Activated CD4-positive, CD25-positive, alpha-beta regulatory T cell (primary cell): ENCODE results near the gene C9orf57.
"Not testable (repeated sequence)": the region's sequence is repeated elsewhere in the genome, so short reads cannot be mapped to it uniquely, and the experiment has no call there.

Source experiments
- DNase-seq, 4 experiments: peaks; one replicate each; lab custom pipeline; 2025; lab: John Stamatoyannopoulos, UW

Gene C9orf57, protein sequence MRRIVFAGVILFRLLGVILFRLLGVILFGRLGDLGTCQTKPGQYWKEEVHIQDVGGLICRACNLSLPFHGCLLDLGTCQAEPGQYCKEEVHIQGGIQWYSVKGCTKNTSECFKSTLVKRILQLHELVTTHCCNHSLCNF

DNA sequence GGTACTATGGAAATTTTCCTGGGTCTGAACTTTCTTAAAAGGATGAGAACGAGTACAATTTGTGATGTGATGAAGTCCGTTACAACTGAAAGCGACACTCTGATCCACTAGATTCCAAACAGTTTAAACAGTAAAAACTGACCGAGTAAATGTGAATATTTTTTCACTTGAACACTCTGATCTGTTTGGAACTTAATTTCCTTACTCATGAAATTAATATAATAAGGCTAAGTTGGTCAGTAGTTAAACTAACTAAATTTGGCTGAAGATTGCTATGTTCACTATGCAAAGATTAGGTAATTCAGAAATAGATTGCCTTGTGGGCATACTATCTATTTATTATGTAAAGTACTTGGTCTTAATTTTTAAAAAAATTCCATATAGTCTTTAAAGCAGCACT, at the start of gene C9orf57:
TSS of gene C9orf57 (minus strand) at position 101 of the 400 bp plus-strand sequence. CDS start 1,282 bp downstream, outside the sequence.
- no peak for DNase-seq

DNA sequence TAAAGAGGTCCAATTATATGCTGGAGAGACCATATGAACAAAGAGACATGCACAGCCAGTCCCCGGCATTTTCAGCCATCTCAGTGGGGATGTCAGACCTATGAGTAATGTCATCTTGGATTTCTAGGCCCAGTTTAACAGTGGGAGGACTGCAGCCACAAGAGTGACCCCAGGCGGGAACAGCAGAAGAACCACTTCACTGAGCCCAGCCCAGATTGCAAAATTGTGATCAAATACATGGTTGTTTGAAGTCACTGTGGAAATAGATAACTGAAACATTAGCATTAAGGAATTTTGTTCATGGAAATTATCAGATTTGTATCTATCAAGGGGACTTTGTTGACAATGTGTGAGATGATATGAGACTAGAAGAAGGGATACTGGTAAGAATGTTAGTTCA, 42.1 kb upstream of the C9orf57 start:
- DNase-seq, result no peak

DNA sequence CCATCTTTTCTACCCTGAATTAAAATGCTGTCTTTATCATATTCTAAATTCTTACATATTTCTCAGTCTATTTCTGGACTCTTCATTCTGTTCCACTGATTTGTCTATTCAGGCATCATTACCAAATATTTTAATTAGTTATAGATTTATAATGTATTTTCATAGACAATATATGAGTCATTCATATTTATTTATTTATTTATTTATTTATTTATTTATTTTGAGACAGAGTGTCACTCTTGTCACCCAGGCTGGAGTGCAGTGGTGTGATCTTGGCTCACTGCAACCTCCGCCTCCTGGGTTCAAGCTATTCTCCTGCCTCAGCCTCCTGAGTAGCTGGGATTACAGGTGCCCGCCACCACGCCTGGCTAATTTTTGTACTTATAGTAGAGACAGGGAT, 35.1 kb upstream of the C9orf57 start:
- not testable (repeated sequence) for DNase-seq

DNA sequence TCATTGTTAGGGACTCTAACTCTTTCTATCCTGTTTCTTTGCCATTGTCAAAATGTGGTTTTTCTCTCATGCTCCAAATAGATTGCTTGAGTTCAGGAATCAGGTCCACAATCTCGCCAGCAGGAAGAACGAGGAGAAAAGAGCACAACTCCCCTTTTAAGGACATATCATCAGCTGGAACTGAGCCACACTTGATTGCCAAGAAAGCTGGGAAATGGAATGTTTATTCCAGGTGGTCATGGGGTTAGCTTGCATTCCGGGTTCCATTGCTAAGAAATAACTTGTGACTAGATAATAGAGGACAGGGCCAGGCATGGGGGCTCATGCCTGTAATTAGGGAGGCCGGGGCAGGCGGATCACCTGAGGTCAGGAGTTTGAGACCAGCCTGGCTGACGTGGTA, 32.4 kb upstream of the C9orf57 start:
- no peak for DNase-seq

DNA sequence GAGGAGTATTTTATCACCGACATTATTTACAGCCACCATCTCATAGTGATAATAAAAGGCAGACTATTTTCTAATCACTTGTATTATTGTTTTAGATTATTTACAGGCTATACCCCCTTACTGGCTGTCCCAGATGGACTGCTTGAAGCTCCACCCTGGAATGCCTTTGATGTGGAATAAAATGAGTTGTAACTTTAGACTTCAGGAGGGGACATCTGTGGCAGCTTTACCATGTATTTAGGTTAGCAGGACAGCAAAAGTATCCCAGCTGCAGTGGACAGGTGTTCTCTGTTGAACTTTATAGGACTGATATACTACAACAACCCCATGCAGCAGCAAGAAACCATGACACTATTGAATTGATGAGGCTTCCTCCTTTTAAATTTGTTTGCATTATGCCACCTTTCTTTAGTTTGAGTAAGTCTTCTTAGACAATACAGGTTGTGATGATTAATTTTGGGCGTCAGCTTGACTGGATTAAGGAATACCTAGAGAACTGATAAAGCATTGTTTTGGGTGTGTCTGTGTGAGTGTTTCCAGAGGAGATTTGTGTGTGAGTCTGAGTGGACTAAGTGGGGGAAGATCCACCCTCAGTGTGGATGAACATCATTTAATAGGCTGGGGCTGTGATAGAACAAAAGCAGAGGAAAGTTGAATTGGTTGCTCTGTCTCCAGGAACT, 29.2 kb upstream of the C9orf57 start:
- DNase-seq, result no peak

DNA sequence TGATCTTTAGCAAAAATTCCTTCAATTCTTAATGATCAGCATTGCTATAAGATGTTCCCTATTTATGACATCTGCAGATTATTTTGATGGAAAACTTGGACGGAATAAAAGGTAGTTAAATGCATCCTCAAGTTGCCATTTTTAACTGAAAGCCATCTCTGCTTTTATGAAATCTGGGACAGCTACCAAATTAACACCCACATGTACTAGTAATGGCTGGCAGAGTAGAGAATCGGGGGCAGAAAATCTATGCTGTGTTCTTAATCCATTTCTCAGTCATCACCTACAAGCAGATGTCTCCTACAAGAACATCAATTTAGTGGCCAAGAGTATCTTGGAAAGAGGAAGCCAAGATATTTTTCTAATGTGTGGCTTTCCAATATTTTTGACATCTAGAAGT, 22.1 kb upstream of the C9orf57 start:
- no peak for DNase-seq

DNA sequence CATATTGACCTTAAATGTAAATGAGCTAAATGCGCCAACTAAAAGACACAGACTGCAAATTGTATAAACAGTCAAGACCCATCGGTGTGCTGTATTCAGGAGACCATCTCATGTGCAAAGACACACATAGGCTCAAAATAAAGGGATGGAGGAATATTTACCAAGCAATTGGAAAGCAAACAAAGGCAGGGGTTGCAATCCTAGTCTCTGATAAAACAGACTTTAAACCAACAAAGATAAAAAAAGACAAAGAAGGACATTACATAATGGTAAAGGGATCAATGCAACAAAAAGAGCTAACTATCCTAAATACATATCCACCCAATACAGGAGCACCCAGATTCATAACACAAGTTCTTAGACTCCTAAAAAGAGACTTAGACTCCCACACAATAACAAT, 14.3 kb upstream of the C9orf57 start:
- DNase-seq, result not testable (repeated sequence)

DNA sequence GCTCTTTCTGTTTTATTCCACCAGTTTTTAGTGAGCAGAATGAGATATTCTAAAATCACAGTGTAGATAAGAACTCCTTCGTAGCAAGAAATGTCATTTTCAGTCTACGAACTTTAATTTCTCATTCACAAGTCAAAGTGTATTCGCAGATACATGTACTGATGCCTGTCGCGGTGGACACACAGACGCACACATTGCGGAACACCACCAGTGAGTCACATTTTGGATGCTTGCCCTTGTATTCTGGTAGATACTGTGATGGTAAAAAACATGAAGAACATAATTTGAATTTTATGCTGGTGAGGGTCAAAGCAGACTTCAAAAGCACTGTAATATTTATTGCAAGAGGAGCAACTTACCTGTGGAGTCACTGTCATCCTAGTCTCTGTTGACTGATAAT, 4.7 kb upstream of the C9orf57 start:
- no peak for DNase-seq

DNA sequence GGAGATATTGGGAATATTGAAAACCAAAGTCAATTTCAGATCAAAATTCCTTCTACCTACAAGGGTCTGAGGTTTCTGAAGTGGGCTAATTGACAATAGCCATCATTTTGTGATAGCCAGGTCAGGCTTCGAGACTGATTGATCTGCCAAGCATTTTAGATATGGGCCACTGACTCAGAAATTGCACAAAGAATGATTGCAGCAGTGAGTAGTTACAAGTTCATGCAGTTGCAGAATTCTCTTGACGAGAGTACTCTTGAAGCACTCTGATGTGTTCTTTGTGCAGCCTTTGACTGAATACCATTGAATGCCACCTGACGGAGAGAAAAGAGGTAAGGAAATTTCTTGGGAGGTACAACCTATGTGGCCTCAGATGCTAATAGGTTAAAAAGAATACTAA, 8.3 kb downstream of the C9orf57 start:
- DNase-seq, result no peak

DNA sequence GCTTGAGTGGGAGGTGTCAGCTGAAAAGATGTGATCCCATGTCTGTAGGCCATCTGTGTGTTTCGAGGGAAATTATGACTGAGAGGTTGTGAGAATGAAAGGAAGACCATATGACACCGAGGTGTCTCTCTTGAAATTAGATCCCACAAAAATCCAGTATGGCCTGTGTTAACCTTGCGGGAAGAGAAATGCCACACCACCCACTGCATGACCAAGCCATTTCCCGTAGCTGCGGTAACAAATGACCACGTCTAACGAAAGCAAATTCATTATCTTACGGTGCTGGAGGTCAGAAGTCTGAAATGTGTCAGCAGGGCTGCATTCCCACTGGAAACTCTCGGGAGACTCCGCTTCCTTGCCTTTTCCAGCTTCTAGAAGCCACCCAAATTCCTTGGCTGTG, 11.6 kb downstream of the C9orf57 start:
- DNase-seq, result no peak

DNA sequence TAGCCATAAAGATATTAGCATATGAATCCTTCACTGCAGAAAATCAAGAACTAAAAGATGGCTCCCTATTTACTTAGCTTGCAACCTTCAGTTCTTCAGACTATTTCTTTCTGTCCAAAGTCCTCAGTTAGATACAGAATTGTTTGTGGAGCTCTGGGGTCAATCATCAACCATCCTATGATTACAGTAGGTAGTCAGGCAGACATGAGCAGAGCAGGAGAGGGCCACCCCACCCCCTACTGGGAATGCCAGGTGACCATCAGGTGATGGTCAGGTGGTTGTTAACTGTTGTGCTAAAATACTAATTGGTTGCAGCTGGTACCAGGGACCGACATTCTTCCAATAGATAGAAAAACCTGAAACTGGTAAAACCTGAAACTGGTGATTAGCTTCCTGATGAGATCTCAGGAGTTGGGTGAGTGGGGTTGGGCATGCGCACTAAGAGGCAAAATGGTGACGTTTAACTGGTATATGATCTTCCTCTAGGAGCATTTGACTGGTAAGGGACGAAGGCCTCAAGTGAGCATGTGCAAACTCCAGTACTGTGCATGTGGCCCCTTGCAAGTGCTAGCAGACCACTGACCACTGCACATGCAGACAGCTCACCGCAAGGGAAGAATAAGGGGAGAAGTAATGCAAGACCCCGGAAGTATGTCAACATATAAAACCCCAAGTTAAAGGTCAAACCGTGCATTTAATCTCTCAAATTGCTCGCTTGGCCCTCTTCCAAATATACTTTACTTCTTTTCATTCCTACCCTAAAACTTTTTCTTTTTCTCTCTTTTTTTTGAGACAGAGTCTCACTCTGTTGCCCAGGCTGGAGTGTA, 13.6 kb downstream of the C9orf57 start:
- no peak for DNase-seq

DNA sequence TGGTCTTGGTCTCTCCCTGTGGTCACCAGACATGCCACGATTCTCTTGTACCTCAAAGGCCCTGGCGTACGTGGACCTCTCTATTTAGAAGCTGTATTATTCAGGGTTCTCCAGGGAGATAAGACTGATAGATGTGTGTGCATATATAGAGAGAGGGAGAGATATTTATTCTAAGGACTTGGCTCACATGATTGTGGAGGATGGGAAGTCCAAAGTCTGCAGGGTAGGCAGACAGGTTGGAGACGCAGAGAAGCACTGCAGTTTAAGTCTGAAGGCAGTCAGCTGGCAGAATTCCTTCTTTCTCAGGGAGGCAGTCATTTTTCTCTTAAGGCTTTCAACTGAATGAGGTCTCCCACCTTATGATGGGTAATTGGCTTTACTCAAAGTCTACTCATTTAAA, 16.3 kb downstream of the C9orf57 start:
- no peak for DNase-seq

DNA sequence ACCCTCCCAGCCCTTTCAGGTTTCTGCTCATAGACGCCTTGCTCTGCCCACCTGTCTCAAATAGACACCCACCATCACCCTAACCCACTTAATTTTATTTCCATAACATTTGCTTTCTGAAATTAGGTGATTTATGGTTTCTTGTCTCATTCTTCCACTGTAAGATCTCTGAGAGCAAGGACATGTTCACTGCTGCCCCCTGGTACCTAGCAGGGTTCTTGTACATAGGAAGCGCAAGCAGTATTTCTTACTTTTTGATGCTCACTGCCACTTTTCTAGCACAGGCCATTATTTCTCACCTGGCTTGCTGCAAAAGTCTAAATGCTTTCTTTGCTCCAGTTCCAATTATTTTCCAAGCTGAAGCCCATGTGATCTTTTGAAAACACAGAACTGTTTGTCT, 16.8 kb downstream of the C9orf57 start:
- DNase-seq, result no peak

DNA sequence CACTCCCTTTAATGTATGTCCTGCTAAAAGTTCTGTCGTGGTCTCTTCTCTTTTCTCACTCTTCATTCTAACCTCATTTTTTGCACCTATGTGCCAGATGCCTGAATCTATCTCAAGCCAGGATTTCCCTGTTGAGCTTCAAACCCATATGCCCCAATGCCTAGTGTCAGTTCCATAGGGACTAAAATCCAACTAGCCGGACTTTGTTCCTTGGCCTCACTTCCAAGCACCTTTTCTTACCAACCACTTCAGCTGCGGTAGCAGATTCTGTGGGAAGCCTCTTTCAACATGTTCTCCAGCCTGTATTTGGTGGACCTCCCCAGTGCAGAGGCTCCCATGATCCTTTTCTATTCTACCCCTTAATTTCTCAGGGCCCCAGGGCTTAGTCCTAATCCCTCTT, 17.5 kb downstream of the C9orf57 start:
- no peak for DNase-seq

DNA sequence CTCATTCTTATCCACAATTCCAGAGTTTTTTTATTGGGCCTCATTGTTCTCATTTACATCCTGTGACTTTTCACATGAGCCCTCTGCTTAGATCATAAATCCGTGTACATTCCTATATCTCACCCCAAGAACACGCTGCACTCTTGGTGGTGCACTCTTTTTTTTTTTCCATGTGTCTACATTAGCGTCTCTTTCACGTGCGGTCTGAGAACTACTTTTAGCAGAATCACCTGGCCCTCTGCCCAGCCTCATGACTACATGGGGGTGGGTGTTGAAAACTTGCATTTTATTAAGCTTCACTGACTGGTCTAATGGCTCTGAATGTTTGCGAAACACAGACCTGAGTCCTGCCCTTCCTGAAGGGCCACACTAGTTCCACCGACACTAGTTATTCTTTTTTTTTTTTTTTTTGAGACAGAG, 18.6 kb downstream of the C9orf57 start:
- no peak for DNase-seq

DNA sequence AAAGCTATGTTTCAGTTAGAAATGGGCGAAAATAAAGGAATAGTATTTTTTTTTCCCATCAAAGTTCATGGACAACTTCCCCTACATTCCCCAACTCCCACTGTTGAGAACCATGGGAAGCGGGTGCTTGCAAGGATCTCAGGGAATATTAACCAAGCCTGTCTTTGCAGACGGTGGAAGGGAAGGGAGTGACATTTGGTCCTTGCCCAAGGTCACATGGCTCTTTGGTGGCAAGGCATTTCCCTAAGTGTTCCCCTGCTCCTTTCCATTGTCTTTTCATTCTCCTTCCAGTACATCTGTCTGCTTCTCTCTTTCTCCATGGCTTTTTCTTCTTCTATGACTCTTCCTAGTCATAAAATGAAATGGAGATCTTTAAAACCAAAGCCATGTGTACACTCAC, 19.0 kb downstream of the C9orf57 start:
- DNase-seq, result no peak

DNA sequence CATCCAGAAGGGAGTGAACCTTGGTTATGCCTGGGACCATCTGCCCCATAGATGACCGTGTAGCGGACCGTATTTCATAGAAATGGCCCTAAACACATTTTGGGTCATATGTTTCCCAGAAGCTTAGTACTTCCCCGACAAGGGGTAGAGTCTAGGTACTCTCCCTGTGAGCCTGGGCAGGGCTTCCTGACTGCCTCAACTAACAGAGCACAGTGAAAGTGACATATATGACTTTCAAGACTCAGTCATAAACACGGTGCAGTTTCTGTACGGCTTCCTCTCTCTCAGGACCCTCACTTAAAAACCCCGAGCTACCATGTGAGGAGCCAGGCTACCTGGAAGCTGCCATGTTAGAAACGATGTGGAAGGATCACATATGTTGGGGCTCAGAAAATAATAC, 20.9 kb downstream of the C9orf57 start:
- no peak for DNase-seq

DNA sequence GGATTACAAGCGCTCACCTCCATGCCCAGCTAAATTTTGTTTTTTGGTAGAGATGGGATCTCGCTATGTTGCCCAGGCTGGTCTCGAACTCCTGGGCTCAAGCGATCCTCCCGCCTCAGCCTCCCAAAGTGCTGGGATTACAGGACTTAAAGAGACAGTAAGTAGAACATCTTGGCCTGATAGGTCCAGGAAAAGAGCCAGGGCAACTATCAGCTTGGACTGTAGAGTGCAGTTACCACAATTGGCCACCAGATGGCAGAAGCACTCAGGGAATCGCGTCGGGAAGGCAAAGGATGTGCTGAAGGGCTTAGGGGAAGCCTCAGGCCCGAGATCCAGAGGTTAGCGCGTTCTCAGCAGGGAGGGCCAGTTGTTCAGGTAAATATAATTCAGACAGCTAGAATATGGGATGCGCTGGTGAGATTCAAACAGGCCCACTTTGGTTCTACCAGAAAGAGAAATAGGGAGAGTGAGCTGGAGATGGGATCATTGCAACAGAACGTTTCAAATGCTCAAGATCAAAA, 21.5 kb downstream of the C9orf57 start:
- DNase-seq, result peak; percentile 8 to 57 (median 18)

DNA sequence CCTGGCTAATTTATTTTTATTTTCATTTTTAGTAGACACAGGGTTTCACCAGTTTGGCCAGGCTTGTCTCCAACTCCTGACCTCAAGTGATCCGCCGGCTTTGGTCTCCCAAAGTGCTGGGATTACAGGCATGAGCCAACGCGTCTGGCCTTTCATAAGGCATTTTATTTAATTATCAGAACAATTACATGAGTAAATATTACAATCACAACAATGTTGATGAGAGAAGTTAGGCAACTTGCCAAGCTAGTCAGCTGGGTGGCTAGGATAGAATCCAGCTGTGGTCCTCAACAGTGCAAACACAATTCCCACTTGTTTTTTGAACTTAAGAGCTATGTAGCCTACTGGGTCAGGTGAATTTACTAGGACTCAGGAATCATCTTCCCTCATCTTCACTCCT, 22.0 kb downstream of the C9orf57 start:
- DNase-seq, result no peak

DNA sequence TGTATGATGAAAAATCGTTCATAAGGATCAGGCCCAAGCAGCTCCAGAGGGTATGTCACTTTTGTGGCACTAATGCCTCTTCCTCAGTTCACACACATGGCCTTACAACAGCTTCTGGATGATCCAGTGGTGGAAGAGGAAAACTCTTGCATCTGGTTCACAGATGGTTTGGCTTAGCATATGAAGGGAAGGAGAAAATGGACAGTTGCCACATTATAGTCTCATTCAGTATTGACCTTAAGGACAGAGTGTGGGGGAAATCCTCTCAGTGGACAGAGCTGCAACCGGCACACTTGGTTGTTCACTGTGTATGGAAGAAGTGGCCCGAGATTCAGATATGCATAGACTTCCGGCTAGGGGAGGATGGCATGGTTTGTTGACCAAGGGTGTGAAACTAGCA, 22.8 kb downstream of the C9orf57 start:
- no peak for DNase-seq

DNA sequence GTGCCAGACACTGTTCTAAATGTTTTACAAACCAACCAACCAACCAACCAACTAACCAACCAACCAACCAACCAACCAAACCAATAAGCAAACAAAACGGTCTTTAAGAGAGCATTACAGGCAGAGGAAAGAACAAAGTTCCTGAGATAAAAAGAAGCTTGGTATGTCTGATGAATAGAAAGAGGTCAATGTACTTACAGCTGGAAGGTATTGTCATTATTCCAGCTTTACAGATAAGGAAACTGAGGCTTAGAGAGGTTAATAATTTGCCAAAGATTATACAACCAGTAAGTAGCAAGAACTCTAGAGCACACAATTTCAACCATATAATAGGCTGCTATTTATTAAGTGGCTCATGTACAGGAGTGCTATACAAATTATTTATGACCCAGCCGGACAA, 29.6 kb downstream of the C9orf57 start:
- DNase-seq, result no peak

DNA sequence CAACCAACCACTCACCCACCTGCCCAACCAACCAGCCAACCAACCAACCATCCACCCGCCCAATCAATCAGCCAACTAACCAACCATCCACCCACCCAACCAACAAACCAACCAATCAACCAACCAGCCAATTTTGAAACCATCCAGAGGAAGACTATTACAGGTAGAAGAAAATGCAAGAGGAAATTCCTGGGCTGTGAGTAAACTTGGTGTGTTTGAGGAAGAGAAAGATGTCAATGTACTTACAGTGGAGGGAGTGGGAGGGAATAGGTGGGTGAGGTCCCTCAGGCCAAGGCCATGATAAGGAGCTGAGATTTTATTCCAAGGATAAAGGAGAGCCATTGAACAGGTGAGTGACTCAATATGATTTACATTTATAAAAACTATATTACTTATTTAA, 30.4 kb downstream of the C9orf57 start:
- DNase-seq, result no peak

DNA sequence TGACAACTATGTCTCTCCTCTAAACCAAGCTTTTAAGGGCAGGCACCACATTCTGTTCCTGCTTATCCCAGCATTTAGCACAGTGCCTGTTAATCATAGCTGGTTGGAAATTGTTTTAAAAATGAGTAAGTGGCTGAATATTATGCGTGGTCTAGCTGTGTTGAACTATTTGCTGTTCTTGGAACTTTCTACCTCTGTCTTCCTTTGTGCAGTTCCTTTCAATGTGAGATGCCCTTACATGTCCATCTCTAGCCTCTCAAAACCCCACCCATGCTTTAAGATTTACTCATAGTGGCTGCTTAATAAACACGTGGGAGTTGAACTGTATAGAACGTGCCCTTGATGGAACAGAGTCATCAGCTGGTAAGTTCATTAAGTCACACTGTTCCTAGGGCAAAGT, 34.5 kb downstream of the C9orf57 start:
- DNase-seq, result no peak
